ENCODE results near the gene MRPS34.
"Not testable (repeated sequence)": the region's sequence is repeated elsewhere in the genome, so short reads cannot be mapped to it uniquely, and the experiment has no call there.

The MRPS34 gene

GRCh38 chr16:1810106-1810505 lies 37.2 kb upstream of the MRPS34 start:
- H3K27ac Mint-ChIP-seq, result no peak overlapping the region
- H3K36me3 Mint-ChIP-seq, result peaks cover 17% of the 10 kb centered on the region
- CTCF ChIA-PET, result no interaction called here
- H3K4me3 Mint-ChIP-seq, result no peak overlapping the region
- peaks cover 5% of the 10 kb centered on the region for H3K4me1 Mint-ChIP-seq
- DNase-seq, result no peak
- no peaks in the 10 kb centered on the region for H3K27me3 Mint-ChIP-seq
- H3K9me3 Mint-ChIP-seq, result no peaks in the 10 kb centered on the region

- Mint-ChIP-seq H3K36me3 (peaks cover 17% of the 10 kb centered on the region), H3K27me3 (no peaks in the 10 kb centered on the region), H3K9me3 (no peaks in the 10 kb centered on the region), H3K4me1 (peaks cover 5% of the 10 kb centered on the region), H3K4me3 (no peak overlapping the region), H3K27ac (no peak overlapping the region)
- CTCF ChIA-PET, result no interaction called here
- DNase-seq, result no peak
Observed at GRCh38 chr16:1809281-1809801, 36.4 kb upstream of the MRPS34 start.

- no peak overlapping the region for H3K4me3 Mint-ChIP-seq
- no peak for DNase-seq
Observed at GRCh38 chr16:1808691-1809090, 35.8 kb upstream of the MRPS34 start.

GRCh38 chr16:1807626-1808025 lies 34.7 kb upstream of the MRPS34 start:
- H3K4me3 Mint-ChIP-seq, result no peak overlapping the region
- no peak for DNase-seq

More at GRCh38 chr16:1808691-1809090, 35.8 kb upstream of the MRPS34 start:
- no peak overlapping the region for H3K27ac Mint-ChIP-seq
- H3K9me3 Mint-ChIP-seq, result no peaks in the 10 kb centered on the region
- H3K36me3 Mint-ChIP-seq, result peaks cover 17% of the 10 kb centered on the region
- H3K27me3 Mint-ChIP-seq, result no peaks in the 10 kb centered on the region
- CTCF ChIA-PET, result interaction anchor here (0.6 kb wide), 1 partner anchor 57 kb away, joined by 3 read pairs; no protein-coding TSS in a partner anchor
- peaks cover 5% of the 10 kb centered on the region for H3K4me1 Mint-ChIP-seq

GRCh38 chr16:1800701-1801100 lies 27.8 kb upstream of the MRPS34 start:
- no peak for DNase-seq
- H3K27ac Mint-ChIP-seq, result no peak overlapping the region
- H3K4me3 Mint-ChIP-seq, result no peak overlapping the region
- peaks cover 10% of the 10 kb centered on the region for H3K36me3 Mint-ChIP-seq
- CTCF ChIA-PET, result no interaction called here
- no peaks in the 10 kb centered on the region for H3K4me1 Mint-ChIP-seq
- H3K9me3 Mint-ChIP-seq, result peaks cover 29% of the 10 kb centered on the region
- H3K27me3 Mint-ChIP-seq, result peaks cover 4% of the 10 kb centered on the region

More at GRCh38 chr16:1807626-1808025, 34.7 kb upstream of the MRPS34 start:
- CTCF ChIA-PET, result no interaction called here
- Mint-ChIP-seq H3K4me1 (peaks cover 2% of the 10 kb centered on the region), H3K27me3 (no peaks in the 10 kb centered on the region), H3K9me3 (no peaks in the 10 kb centered on the region), H3K27ac (no peak overlapping the region), H3K36me3 (peaks cover 13% of the 10 kb centered on the region)

- H3K4me1 Mint-ChIP-seq, H3K36me3 Mint-ChIP-seq, CTCF ChIA-PET, H3K27ac Mint-ChIP-seq, H3K27me3 Mint-ChIP-seq, H3K4me3 Mint-ChIP-seq, DNase-seq: not testable (repeated sequence)
- H3K9me3 Mint-ChIP-seq, result peaks cover 29% of the 10 kb centered on the region
Observed at GRCh38 chr16:1799263-1799662, 26.3 kb upstream of the MRPS34 start.

GRCh38 chr16:1794908-1795666 lies 22.2 kb upstream of the MRPS34 start:
- H3K4me3 Mint-ChIP-seq, result no peak overlapping the region
- no peaks in the 10 kb centered on the region for H3K4me1 Mint-ChIP-seq
- CTCF ChIA-PET, result no interaction called here
- peaks cover 23% of the 10 kb centered on the region for H3K9me3 Mint-ChIP-seq
- H3K27ac Mint-ChIP-seq, result no peak overlapping the region
- peaks cover 7% of the 10 kb centered on the region for H3K36me3 Mint-ChIP-seq
- DNase-seq, result no peak
- H3K27me3 Mint-ChIP-seq, result peaks cover 4% of the 10 kb centered on the region

- no peak overlapping the region for H3K4me3 Mint-ChIP-seq
- peaks cover 4% of the 10 kb centered on the region for H3K27me3 Mint-ChIP-seq
- H3K9me3 Mint-ChIP-seq, result peaks cover 17% of the 10 kb centered on the region
- no peak overlapping the region for H3K27ac Mint-ChIP-seq
- CTCF ChIA-PET, result no interaction called here
- no peak for DNase-seq
- H3K36me3 Mint-ChIP-seq, result peaks cover 5% of the 10 kb centered on the region
- H3K4me1 Mint-ChIP-seq, result no peaks in the 10 kb centered on the region
Observed at GRCh38 chr16:1794221-1794871, 21.4 kb upstream of the MRPS34 start.

GRCh38 chr16:1793578-1794220 lies 20.8 kb upstream of the MRPS34 start, which contains the start of gene IGFALS:
TSS of gene IGFALS (minus strand) at chr16:1793705. CDS start at chr16:1793652, 53 bp downstream.
- CTCF ChIA-PET, result no interaction called here
- H3K4me3 Mint-ChIP-seq, result no peak within 1 kb of the TSS
- peaks cover 11% of the 10 kb centered on the region for H3K9me3 Mint-ChIP-seq

GRCh38 chr16:1792836-1793577 lies 20.1 kb upstream of the MRPS34 start:
- CTCF ChIA-PET, result no interaction called here
- H3K4me1 Mint-ChIP-seq, result no peaks in the 10 kb centered on the region
- H3K9me3 Mint-ChIP-seq, result peaks cover 7% of the 10 kb centered on the region

More at GRCh38 chr16:1793578-1794220, 20.8 kb upstream of the MRPS34 start, which contains the start of gene IGFALS:
- Mint-ChIP-seq H3K27ac (no peak within 1 kb of the TSS), H3K27me3 (no peaks in the 10 kb centered on the region), H3K4me1 (no peaks in the 10 kb centered on the region), H3K36me3 (peaks cover 7% of the 10 kb centered on the region)
- no peak for DNase-seq

GRCh38 chr16:1791943-1792812 lies 19.2 kb upstream of the MRPS34 start:
- Mint-ChIP-seq H3K9me3 (peaks cover 2% of the 10 kb centered on the region), H3K27ac (no peak overlapping the region), H3K36me3 (peaks cover 5% of the 10 kb centered on the region), H3K4me3 (no peak overlapping the region), H3K4me1 (no peaks in the 10 kb centered on the region), H3K27me3 (no peaks in the 10 kb centered on the region)
- CTCF ChIA-PET, result interaction anchor here (1.1 kb wide), 1 partner anchor 9 kb away, joined by 3 read pairs; the partner anchor contains the start of genes NUBP2 and SPSB3
- DNase-seq, result no peak

More at GRCh38 chr16:1792836-1793577, 20.1 kb upstream of the MRPS34 start:
- Mint-ChIP-seq H3K27me3 (no peaks in the 10 kb centered on the region), H3K4me3 (no peak overlapping the region), H3K36me3 (peaks cover 7% of the 10 kb centered on the region), H3K27ac (no peak overlapping the region)
- DNase-seq, result no peak

- CTCF ChIA-PET, result interaction anchor here (1.1 kb wide), 1 partner anchor 9 kb away, joined by 3 read pairs; the partner anchor contains the start of genes NUBP2 and SPSB3
- Mint-ChIP-seq H3K36me3 (peaks cover 5% of the 10 kb centered on the region), H3K4me3 (no peak overlapping the region), H3K4me1 (no peaks in the 10 kb centered on the region), H3K27me3 (no peaks in the 10 kb centered on the region), H3K9me3 (no peaks in the 10 kb centered on the region), H3K27ac (no peak overlapping the region)
- no peak for DNase-seq
Observed at GRCh38 chr16:1791256-1791942, 18.5 kb upstream of the MRPS34 start.

Measured in activated naive CD4-positive, alpha-beta T cell treated with anti-CD3 and anti-CD28 coated beads, Interleukin-2, amount 10 ng/mL, durations not matched to agents 7 days and 5 days (primary cell).